WERI-Rb-1 (cell line): Measurements from ENCODE around the gene MRC2.
"Not testable (repeated sequence)": the region's sequence is repeated elsewhere in the genome, so short reads cannot be mapped to it uniquely, and the experiment has no call there.

Experiments used
- DNase-seq: peaks from one replicate; pipeline ENCODE4 v3.0.0-alpha.2; 2020
- H3K27ac ChIP-seq: fragments of 250-450 bp; sonication (Bioruptor Pico); 2 replicates; pipeline ENCODE4 v1.5.1; 2020; ENCODE audit warnings: mild to moderate bottlenecking, moderate library complexity
- H3K27me3 ChIP-seq: fragments of 250-450 bp; sonication (Bioruptor Pico); 2 replicates; pipeline ENCODE4 v1.5.1; 2021; ENCODE audit warnings: mild to moderate bottlenecking, low read depth, moderate library complexity; ENCODE audit not compliant: insufficient read depth, severe bottlenecking
- H3K36me3 ChIP-seq: fragments of 250-450 bp; sonication (Bioruptor Pico); 2 replicates; pipeline ENCODE4 v1.5.1; 2020; ENCODE audit warnings: mild to moderate bottlenecking, moderate library complexity
- H3K4me3 ChIP-seq: 2 replicates; pipeline ENCODE4 v1.5.1; 2011; ENCODE audit warnings: low read depth, mild to moderate bottlenecking, control low read depth, low read length
- H3K9me3 ChIP-seq: fragments of 250-450 bp; sonication (Bioruptor Pico); 2 replicates; pipeline ENCODE4 v1.5.1; 2021; ENCODE audit warnings: mild to moderate bottlenecking, moderate library complexity; ENCODE audit not compliant: severe bottlenecking
- CTCF ChIP-seq: IDR thresholded peaks from 2 replicates; pipeline ENCODE4 v1.5.1; 2011; ENCODE audit warnings: low read depth, mild to moderate bottlenecking, control low read depth, inconsistent platforms, low read length

MRC2 gene

GRCh38 chr17:62696726-62697490 is 69.4 kb downstream of the MRC2 start:
- no peaks in the 10 kb centered on the region for H3K27me3 ChIP-seq
- no peak overlapping the region for H3K4me3 ChIP-seq
- H3K27ac ChIP-seq = no peak overlapping the region
- no peak for TF ChIP-seq CTCF
- no peak for DNase-seq
- H3K9me3 ChIP-seq = no peaks in the 10 kb centered on the region
- H3K36me3 ChIP-seq = no peaks in the 10 kb centered on the region

- H3K9me3 ChIP-seq, H3K27me3 ChIP-seq, H3K36me3 ChIP-seq, H3K4me3 ChIP-seq, H3K27ac ChIP-seq, DNase-seq: not testable (repeated sequence)
Measured at GRCh38 chr17:62698459-62698858, 71.0 kb downstream of the MRC2 start.

GRCh38 chr17:62700964-62701705 is 73.7 kb downstream of the MRC2 start:
- Histone ChIP-seq H3K27me3 (no peaks in the 10 kb centered on the region), H3K27ac (no peak overlapping the region), H3K9me3 (no peaks in the 10 kb centered on the region), H3K36me3 (no peaks in the 10 kb centered on the region), H3K4me3 (no peak overlapping the region)
- DNase-seq = no peak
- TF ChIP-seq CTCF = no peak

- H3K9me3 ChIP-seq = no peaks in the 10 kb centered on the region
- no peak for DNase-seq
- no peaks in the 10 kb centered on the region for H3K36me3 ChIP-seq
- no peaks in the 10 kb centered on the region for H3K27me3 ChIP-seq
- TF ChIP-seq CTCF = no peak
- no peak overlapping the region for H3K27ac ChIP-seq
- H3K4me3 ChIP-seq = no peak overlapping the region
Measured at GRCh38 chr17:62701706-62702085, 74.2 kb downstream of the MRC2 start.

- H3K9me3 ChIP-seq = peaks cover 3% of the 10 kb centered on the region
- H3K27ac ChIP-seq = no peak overlapping the region
- no peak for TF ChIP-seq CTCF
- H3K27me3 ChIP-seq = no peaks in the 10 kb centered on the region
- DNase-seq = no peak
- no peak overlapping the region for H3K4me3 ChIP-seq
- no peaks in the 10 kb centered on the region for H3K36me3 ChIP-seq
Measured at GRCh38 chr17:62702746-62703260, 75.3 kb downstream of the MRC2 start.

GRCh38 chr17:62703261-62703775 is 75.8 kb downstream of the MRC2 start:
- DNase-seq = no peak
- no peak; the same call in 1 of the 2 replicates for TF ChIP-seq CTCF
- Histone ChIP-seq H3K27ac (no peak overlapping the region), H3K4me3 (peak overlapping the region; percentile 74), H3K9me3 (peaks cover 4% of the 10 kb centered on the region), H3K36me3 (no peaks in the 10 kb centered on the region), H3K27me3 (no peaks in the 10 kb centered on the region)
